C4-2B (cell line): ENCODE measurements around the gene DPM2.
A peak's percentile ranks its signal among the peaks of the same experiment; 100 is the strongest.

Experiments
- H3K27ac ChIP-seq: fragments of 450-650 bp; 2 replicates; pipeline ENCODE4 v1.5.1; 2017
- CTCF ChIP-seq: fragments of 450-650 bp; conservative IDR thresholded peaks from 2 replicates; pipeline ENCODE4 v1.5.1; 2017; ENCODE audit warnings: mild to moderate bottlenecking
- ZFX ChIP-seq: fragments of 450-650 bp; IDR thresholded peaks from 2 replicates; pipeline ENCODE4 v1.6.1; 2017

Gene DPM2

GRCh38 chr9:127976498-127976897 lies 38.8 kb upstream of the DPM2 start:
- TF ChIP-seq ZFX (no peak), CTCF (no peak)
- peak overlapping the region; percentile 80 for H3K27ac ChIP-seq

GRCh38 chr9:127975376-127976315 lies 38.0 kb upstream of the DPM2 start:
- TF ChIP-seq CTCF (no peak), ZFX (no peak)
- H3K27ac ChIP-seq = peak overlapping the region; percentile 85

GRCh38 chr9:127974769-127975261 lies 37.2 kb upstream of the DPM2 start:
- H3K27ac ChIP-seq = peak overlapping the region; percentile 85
- no peak for TF ChIP-seq ZFX
- no peak for TF ChIP-seq CTCF

GRCh38 chr9:127974001-127974768 lies 36.5 kb upstream of the DPM2 start:
- peak overlapping the region; percentile 85 for H3K27ac ChIP-seq
- TF ChIP-seq CTCF (no peak), ZFX (no peak)

GRCh38 chr9:127973169-127974000 lies 35.7 kb upstream of the DPM2 start:
- TF ChIP-seq ZFX = peak; percentile 74; the same call in 1 of the 2 replicates
- no peak for TF ChIP-seq CTCF
- H3K27ac ChIP-seq = peak overlapping the region; percentile 85

- H3K27ac ChIP-seq = peak overlapping the region; percentile 85
- TF ChIP-seq ZFX = no peak
- no peak for TF ChIP-seq CTCF
These were observed 34.7 kb upstream of the DPM2 start for GRCh38 chr9:127972236-127972871.
